Left colon (tissue), 2 donors: Measurements from ENCODE around the gene TUBA4A. TPM values are rescaled to one million over a fixed set of nuclear protein-coding genes. Genes with fewer than 3 reads are reported as not detected.
"Not testable (repeated sequence)": the region's sequence is repeated elsewhere in the genome, so short reads cannot be mapped to it uniquely, and the experiment has no call there.

Experiments used
- ATAC-seq: fragments of 200-7000 bp; cut with Tn5 transposase; one replicate; pipeline ENCODE4 v1.9.1; 2020; ENCODE audit warnings: mild to moderate bottlenecking, moderate library complexity
- DNase-seq, 2 donors: peaks; one replicate each; pipeline ENCODE4 v3.0.0-alpha.2; 2020
- intact Hi-C, 2 donors: fragments of 100-400 bp; cut with DNase I in 1 of 2; cut with micrococcal nuclease in 1 of 2; formaldehyde crosslinking; loops; one replicate each; pipeline versions ENCODE4 v1.11.2 to v1.14.0; 2022; cut with DNase I, micrococcal nuclease
- total RNA-seq, 2 donors: library from RNA; stranded (reverse); fragmentation: NEBNext Ultra II Directional; extraction: Animal tissue kit (Norgen Biotek cat#: 25700); gene quantifications; one replicate each; pipeline ENCODE4 v1.2.1, GENCODE V29; 2021
- donor health status: DM: no; HTN: no; CAD: no.
- donor health status: DM: yes; HTN: yes; CAD: no.

The TUBA4A gene
- total RNA-seq, 2 donors from 2014 or later, result 60.2 to 83.1 TPM

DNA sequence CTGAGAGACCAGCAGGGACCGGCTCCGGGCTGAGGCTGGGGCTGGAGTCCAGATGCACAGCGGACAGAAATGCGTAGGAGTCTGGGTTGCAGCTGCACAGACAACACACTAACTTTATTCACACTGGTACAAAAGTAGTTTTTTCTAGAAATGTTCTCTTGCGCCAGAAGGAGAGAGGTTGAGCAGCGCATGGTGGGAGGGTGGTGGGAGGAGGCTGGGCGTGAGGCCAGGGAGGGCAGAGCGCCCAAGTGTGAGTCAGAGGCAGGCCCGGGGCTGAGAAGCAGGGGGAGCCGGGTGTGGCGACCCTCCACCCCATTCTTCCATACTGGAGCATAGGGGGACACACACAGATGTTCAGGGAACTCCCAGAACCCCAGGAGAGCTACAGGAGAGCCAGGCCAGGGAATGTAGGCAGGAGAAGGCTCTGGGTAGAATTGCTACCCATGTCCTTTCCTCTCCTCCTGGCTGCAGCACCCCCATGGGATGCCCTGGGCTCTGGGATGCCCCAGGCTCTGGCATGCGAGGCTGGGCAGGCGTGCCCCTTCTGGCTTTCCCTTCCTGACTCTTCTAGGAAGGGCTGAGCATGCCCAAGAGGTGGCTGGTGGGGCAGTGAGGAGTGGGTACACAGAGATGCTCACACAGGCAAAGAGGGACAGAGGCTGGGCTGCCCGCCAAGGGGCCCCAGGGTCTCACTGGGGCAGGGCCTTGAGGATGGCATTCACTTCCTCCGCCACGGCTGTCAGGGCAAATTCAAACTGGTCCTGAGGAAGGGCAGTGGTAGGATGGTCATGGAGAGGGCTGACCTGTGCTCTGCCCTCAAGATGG is 36.0 kb upstream of the TUBA4A start:
- DNase-seq (peak in 1 of 2 donors; percentile 30), ATAC-seq (no peak)
- intact Hi-C loops, result loop anchor here in 1 of 2 donors (10.0 kb wide), 1 partner anchor 125 kb away; the partner anchor contains the start of gene NHEJ1

DNA sequence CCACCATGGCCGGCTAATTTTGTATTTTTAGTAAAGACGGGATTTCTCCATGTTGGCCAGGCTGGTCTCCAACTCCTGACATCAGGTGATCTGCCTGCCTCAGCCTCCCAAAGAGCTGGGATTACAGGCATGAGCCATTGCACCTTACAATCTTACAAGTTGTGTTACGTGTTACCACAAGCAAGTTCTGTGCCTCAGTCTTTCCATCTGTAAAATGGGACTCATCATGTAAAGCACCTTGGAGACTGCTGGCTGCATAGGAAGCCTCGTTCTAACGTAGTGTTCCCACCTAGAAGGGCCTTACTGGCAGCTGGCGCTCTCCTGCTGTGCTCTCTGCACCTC is 35.4 kb upstream of the TUBA4A start:
- intact Hi-C loops, result no loop called here
- no peak for DNase-seq
- ATAC-seq, result no peak

DNA sequence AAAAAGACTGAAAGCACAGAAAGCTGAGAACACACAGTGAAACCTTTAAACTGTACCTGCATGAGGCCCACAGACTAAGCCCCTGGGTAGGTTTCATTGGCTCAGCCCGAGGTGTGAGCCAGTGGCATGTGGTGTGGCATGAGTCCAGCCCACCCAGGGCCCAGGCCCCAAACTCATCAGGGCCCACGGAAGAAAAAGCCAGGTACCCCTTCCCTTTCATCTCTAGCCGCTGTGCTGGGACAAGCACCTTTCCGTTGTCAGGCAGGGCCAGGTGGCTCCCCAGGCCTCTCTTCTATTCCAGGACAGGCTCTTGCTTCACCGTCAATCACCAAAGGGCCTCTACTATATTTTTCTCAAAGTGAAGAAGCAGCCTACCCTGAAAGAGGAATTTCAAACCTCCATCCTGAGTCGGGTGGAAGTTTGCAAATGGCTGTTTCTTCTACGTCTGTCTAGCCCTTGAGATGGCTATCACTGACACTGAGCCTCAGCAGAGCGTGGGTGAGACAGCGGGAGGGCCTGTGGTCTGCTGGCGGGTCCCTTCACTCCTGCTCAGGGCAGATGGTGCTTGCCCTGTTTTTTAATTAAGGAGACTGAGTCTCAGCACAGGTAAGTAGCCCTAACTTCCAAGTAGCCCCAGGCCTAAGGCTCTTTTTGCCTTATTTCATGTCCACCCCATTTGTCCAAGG is 34.0 kb upstream of the TUBA4A start:
- ATAC-seq, result no peak
- no peak for DNase-seq
- intact Hi-C loops, result no loop called here

DNA sequence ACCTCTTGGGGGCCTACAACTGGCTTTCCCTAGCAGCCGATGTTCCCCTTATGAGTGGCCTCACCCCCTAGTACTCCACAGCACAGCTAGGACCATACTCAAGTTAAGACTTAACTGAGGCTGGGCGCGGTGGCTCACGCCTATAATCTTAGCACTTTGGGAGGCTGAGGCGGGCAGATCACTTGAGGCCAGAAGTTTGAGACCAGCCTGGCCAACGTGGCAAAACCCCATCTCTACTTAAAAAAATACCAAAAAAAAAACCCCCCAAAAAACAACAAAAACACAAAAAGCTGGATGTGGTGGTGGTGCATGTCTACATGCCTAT is 33.4 kb upstream of the TUBA4A start:
- DNase-seq, ATAC-seq, intact Hi-C loops: not testable (repeated sequence)

DNA sequence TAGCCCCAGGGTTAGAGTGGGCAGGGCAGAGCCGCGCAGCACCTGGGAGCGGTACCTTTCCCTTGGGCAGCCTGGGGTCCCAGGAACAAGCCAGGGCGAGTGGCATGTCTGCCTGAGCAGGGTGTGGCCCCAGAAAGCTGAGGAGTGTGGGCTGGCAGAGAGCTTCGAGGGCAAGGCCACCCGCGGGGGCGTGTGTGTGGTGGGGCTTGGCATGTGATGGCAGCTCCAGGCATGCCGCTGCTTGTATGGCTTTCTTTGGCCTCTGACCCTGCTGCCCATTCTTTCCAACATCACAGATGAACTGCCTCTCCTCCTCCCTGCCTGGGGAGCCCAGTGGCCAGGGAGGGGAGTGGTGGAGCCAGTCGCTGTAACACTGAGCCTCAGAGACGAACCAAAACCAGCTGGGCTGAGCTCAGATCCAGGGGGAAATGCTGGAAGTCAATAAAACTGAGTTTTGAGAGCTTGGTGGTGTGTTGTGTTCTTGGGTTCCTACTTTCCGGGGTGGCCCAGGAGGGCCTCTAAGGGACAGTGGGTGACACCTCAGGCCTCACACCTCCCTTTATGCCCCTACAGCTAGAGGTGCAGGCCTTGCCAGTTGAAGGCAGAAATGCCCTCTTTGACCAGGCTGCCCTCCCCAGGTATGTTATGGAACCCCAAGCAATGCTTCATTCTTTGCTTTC is 32.9 kb upstream of the TUBA4A start:
- intact Hi-C loops, result no loop called here
- ATAC-seq (no peak), DNase-seq (no peak)

DNA sequence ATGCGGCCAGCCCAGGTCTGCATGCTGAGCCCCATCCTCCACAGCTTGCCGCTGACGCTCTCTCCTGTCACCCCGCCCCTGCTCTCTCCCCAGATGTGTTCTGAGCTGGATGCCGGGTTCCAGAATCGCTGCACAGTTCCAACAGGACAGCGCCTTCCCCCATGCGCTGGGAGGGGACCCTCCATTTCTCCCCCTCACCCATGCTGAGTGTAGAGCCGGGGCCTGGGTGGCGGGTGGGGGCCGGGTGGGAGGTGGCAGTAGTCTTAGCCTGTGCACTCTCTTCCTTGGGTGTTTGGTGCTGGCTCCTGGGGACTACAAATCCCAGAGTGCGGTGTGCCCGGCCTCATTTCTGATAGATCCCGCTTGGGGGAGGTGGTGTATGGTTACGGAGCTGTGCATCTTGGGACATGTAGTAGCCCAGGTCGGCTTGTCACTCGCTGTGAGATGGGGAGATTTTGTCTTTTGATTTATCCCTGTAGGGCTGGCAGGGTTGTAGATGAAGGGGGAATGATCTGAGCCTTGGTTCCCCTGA is 32.2 kb upstream of the TUBA4A start:
- intact Hi-C loops, result no loop called here
- ATAC-seq (no peak), DNase-seq (no peak)

DNA sequence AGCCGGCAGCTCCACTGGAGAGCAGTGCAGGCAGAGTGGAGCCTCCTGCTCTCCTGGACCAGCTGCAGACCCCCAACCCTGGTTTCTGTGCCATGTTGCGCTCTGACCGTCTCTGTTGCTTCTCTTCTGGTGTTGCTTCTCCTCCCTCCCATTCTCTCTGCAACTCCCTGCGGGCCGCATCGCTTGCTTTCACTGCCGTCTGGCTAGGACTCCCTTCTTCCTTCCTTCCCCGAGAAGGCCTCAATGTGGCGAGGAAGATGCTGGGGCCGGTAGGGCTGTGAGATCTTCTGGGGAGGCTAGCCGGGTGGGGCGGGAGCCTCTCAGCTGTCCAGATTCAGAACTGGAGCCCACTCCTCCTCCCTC is 31.6 kb upstream of the TUBA4A start:
- ATAC-seq, result no peak
- intact Hi-C loops, result no loop called here
- DNase-seq, result no peak

DNA sequence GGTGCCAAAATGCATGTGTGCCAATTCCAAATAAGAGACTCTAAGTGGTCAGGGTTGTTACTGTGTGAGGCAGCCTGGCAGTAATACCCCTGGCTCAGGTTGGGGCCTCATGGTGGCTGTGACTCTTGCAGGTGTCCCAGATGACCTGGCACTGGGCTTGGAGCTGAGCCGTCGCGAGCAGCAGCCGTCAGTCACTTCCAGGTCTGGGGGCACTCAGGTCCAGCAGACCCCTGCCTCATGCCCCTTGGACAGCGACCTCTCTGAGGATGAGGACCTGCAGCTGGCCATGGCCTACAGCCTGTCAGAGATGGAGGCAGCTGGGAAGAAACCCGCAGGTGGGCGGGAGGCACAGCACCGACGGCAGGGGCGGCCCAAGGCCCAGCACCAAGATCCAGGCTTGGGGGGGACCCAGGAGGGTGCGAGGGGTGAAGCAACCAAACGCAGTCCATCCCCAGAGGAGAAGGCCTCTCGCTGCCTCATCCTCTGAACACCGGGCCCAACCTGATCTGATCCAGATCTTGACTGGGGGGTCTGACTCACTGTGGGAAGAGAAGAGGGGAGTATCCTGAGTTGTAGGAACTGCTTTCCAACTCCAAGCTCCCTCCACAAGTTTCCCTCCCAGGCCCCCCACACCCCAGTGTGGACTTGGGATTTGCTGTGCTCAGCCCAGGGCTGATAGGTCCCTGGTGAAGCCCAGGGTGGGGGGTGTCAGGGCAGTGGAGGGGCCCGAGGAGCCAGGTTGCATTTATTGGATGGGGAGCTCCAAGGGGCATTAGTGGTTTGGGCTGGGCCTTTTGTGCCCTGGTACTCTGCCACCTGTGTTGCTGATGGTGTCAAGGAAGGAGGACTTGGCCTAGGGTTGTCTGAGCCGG is 31.0 kb upstream of the TUBA4A start:
- no peak for DNase-seq
- intact Hi-C loops, result no loop called here
- ATAC-seq, result no peak

GRCh38 chr2:219282943-219283581 is 29.3 kb upstream of the TUBA4A start:
- intact Hi-C loops, result no loop called here
- DNase-seq, result no peak
- no peak for ATAC-seq

- intact Hi-C loops, result no loop called here
- DNase-seq (no peak), ATAC-seq (no peak)
These were observed 28.7 kb upstream of the TUBA4A start for GRCh38 chr2:219282375-219282774.

DNA sequence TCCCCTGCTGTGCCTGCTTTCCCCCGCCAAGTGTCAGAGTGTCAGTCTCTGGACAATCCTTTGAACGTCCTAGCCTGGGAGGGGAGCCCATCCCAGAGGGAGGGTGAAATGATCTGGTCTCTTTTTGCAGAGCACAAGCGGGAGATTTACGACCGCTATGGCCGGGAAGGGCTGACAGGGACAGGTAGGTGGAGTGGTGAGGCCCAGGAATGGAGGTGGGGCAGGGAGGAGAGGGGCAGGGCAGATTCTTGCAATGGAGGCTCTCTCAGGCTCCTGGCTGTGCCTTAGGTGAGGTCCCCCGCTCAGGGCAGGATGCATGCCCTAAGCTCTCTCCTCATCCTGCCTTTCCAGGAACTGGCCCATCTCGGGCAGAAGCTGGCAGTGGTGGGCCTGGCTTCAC is 27.9 kb upstream of the TUBA4A start:
- intact Hi-C loops, result no loop called here
- ATAC-seq (no peak), DNase-seq (no peak)

GRCh38 chr2:219280651-219281050 is 26.9 kb upstream of the TUBA4A start:
- no peak for ATAC-seq
- intact Hi-C loops, result no loop called here
- DNase-seq, result no peak

GRCh38 chr2:219279916-219280516 is 26.3 kb upstream of the TUBA4A start:
- intact Hi-C loops, result no loop called here
- DNase-seq, result no peak
- ATAC-seq, result no peak

DNA sequence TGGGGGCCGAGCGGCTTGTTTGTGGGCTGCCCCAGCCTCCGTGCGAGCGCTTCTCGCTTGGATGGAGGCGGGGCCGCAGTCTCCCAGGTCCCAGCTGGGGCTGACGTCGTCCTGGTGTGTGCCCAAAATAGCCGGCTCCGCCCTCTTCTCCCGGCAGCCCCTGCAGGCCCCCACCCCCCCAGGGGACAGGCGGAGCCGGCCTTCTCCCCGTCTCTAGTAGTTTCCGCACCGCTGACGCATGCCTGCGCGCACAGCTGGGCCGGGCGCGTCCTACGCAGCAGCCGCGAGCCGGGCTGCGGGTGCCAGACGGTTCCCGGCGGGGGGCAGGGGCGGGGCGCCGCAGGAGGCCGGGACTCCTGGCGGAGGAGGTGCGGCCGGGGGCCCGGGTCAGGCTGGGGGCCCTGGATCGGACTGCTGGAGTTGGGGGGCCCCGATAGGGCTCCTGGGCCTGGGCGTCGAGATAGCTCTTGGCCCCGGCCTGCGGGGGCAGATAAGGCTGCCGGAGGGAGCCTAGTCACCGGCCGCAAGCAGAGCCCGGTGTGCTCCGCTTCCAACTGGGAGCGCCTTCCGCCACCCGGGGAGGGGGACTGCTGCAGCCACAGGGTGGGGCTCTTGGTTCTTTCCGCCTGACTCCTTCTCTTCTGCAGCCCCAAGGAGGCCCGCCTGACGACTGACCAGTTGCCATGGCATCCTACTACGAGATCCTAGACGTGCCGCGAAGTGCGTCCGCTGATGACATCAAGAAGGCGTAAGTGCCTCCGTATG is 25.6 kb upstream of the TUBA4A start, which contains the start of gene DNAJB2:
TSS of gene DNAJB2 (plus strand) at position 216 of the 765 bp plus-strand sequence. CDS start at position 684, 468 bp downstream.
- peak; percentile 94 for ATAC-seq
- DNase-seq, result peak; percentile 99
- intact Hi-C loops, result no loop called here

GRCh38 chr2:219278655-219279150 is 25.0 kb upstream of the TUBA4A start:
- ATAC-seq (peak; percentile 40), DNase-seq (no peak)
- intact Hi-C loops, result no loop called here

GRCh38 chr2:219277703-219278654 is 24.3 kb upstream of the TUBA4A start:
- ATAC-seq, result peak; percentile 48
- intact Hi-C loops, result no loop called here

More at GRCh38 chr2:219277703-219278654, 24.3 kb upstream of the TUBA4A start:
- peak; percentile 69 to 85 for DNase-seq
